G401 (cell line): Measurements from ENCODE around the gene TGFBRAP1. TPM values are rescaled to one million over a fixed set of nuclear protein-coding genes. Genes with fewer than 3 reads are reported as not detected.

Experiments
- total RNA-seq: library from RNA; depleted of rRNA; stranded (reverse); fragments of >200 nt; shearing (Covaris generic); gene quantifications from 2 replicates; pipeline ENCODE4 v1.2.3, GENCODE V29; 2014; rRNA removed

The TGFBRAP1 gene
- total RNA-seq, 1 experiment from 2014 or later: 30.4 TPM

Other genes with a start within 250 kb of the TGFBRAP1 start
- not detected in 2 replicates for gene GPR45, start 88.0 kb downstream of the TGFBRAP1 start, total RNA-seq
- gene C2orf49, start 7.8 kb upstream of the TGFBRAP1 start, total RNA-seq: 8.3 and 46.0 TPM in 2 replicates
- 54.6 and 70.4 TPM in 2 replicates for gene FHL2, start 69.3 kb upstream of the TGFBRAP1 start, total RNA-seq